SU-DHL-6 (cell line): Measurements from ENCODE around the gene BPIFB2.

Experiments used
- H2AFZ ChIP-seq: fragments of 200-600 bp; sonication (generic); 2 replicates; pipeline ENCODE4 v1.6.1; 2014; ENCODE audit warnings: low read depth, mild to moderate bottlenecking, moderate library complexity, mixed read lengths, antibody characterized with exemption, low read length; ENCODE audit not compliant: severe bottlenecking
- H3F3A ChIP-seq: fragments of 200-600 bp; shearing (Covaris generic); 2 replicates; pipeline ENCODE4 v1.6.0; 2016; ENCODE audit warnings: antibody characterized with exemption, mild to moderate bottlenecking; ENCODE audit not compliant: insufficient read depth
- H3K27ac ChIP-seq: fragments of 200-600 bp; sonication (generic); 2 replicates; pipeline ENCODE4 v1.5.1; 2016; ENCODE audit warnings: low read depth, mild to moderate bottlenecking, low read length, moderate library complexity, mixed read lengths
- H3K27me3 ChIP-seq: fragments of 200-600 bp; sonication (generic), shearing (Covaris generic); 2 replicates; pipeline ENCODE4 v1.6.0; 2014; ENCODE audit warnings: mild to moderate bottlenecking, low read length
- H3K36me3 ChIP-seq: fragments of 200-600 bp; sonication (generic); 2 replicates; pipeline ENCODE4 v1.6.1; 2014; ENCODE audit warnings: mild to moderate bottlenecking, low read length, mixed read lengths
- H3K4me2 ChIP-seq: fragments of 300-600, 200-600 bp; shearing (Covaris generic), sonication (generic); 2 replicates; pipeline ENCODE4 v1.6.0; 2014; ENCODE audit warnings: low read length, low read depth, mild to moderate bottlenecking; ENCODE audit not compliant: poor library complexity, severe bottlenecking
- H3K4me3 ChIP-seq: fragments of 200-600 bp; sonication (generic); 2 replicates; pipeline ENCODE4 v1.5.1; 2014; ENCODE audit warnings: antibody characterized with exemption, low read length, mild to moderate bottlenecking, mixed read lengths; ENCODE audit not compliant: insufficient read depth, poor library complexity, severe bottlenecking
- H3K79me2 ChIP-seq: fragments of 200-600 bp; sonication (generic); 2 replicates; pipeline ENCODE4 v1.6.1; 2014; ENCODE audit warnings: mild to moderate bottlenecking, low read length, moderate library complexity; ENCODE audit not compliant: insufficient read depth
- H3K9ac ChIP-seq: fragments of 200-600 bp; sonication (generic); 2 replicates; pipeline ENCODE4 v1.7.0; 2014; ENCODE audit warnings: mild to moderate bottlenecking, low read length
- H3K9me2 ChIP-seq: fragments of 200-600 bp; sonication (generic); replicated peaks from 2 replicates; pipeline ENCODE4 v1.6.1; 2014; ENCODE audit warnings: low read length; ENCODE audit not compliant: insufficient read depth
- H3K9me3 ChIP-seq: fragments of 200-600 bp; sonication (generic); 2 replicates; pipeline ENCODE4 v1.6.1; 2014; ENCODE audit warnings: low read length, mixed read lengths; ENCODE audit not compliant: insufficient read depth
- H4K20me1 ChIP-seq: fragments of 200-600 bp; sonication (generic); 2 replicates; pipeline ENCODE4 v1.6.1; 2014; ENCODE audit warnings: low read depth, mild to moderate bottlenecking, antibody characterized with exemption, low read length, moderate library complexity, mixed read lengths
- CTCF ChIP-seq: fragments of 200-600 bp; sonication (generic); IDR thresholded peaks from one replicate; pipeline ENCODE4 v1.5.1; 2017; ENCODE audit warnings: antibody characterized with exemption, mild to moderate bottlenecking, low read length, moderate library complexity; ENCODE audit not compliant: insufficient read depth, poor library complexity, severe bottlenecking
- EZH2phosphoT487 ChIP-seq: fragments of 200-600 bp; sonication (generic), shearing (Covaris generic); conservative IDR thresholded peaks from 2 replicates; pipeline ENCODE4 v1.6.1; 2018; ENCODE audit warnings: mild to moderate bottlenecking, antibody characterized with exemption, low read length, moderate library complexity, mixed read lengths

Gene BPIFB2

GRCh38 chr20:32975698-32976674, 31.5 kb upstream of the BPIFB2 start:
- Histone ChIP-seq H3K4me3 (no peak overlapping the region), H3K9me3 (no peaks in the 10 kb centered on the region), H3K36me3 (no peaks in the 10 kb centered on the region), H3K27me3 (no peaks in the 10 kb centered on the region), H3K27ac (no peak overlapping the region), H3K9ac (no peak overlapping the region), H3K9me2 (no peaks in the 10 kb centered on the region), H2AFZ (no peak overlapping the region), H3K79me2 (no peaks in the 10 kb centered on the region), H3F3A (no peaks in the 10 kb centered on the region), H4K20me1 (no peaks in the 10 kb centered on the region), H3K4me2 (no peak overlapping the region)
- TF ChIP-seq EZH2phosphoT487 (no peak), CTCF (no peak)

- Histone ChIP-seq H2AFZ (no peak overlapping the region), H3K9me2 (no peaks in the 10 kb centered on the region)
Observed at GRCh38 chr20:32976746-32977145, 30.8 kb upstream of the BPIFB2 start.

GRCh38 chr20:32977281-32978008, 30.1 kb upstream of the BPIFB2 start:
- H3K9ac ChIP-seq, result no peak overlapping the region
- no peak for TF ChIP-seq CTCF
- TF ChIP-seq EZH2phosphoT487, result no peak
- H3K4me2 ChIP-seq, result no peak overlapping the region

More at GRCh38 chr20:32976746-32977145, 30.8 kb upstream of the BPIFB2 start:
- Histone ChIP-seq H3K27me3 (no peaks in the 10 kb centered on the region), H3K9ac (no peak overlapping the region), H3K4me2 (no peak overlapping the region), H3K27ac (no peak overlapping the region), H3F3A (no peaks in the 10 kb centered on the region), H4K20me1 (no peaks in the 10 kb centered on the region), H3K79me2 (no peaks in the 10 kb centered on the region), H3K36me3 (no peaks in the 10 kb centered on the region), H3K9me3 (no peaks in the 10 kb centered on the region), H3K4me3 (no peak overlapping the region)
- TF ChIP-seq EZH2phosphoT487 (no peak), CTCF (no peak)

More at GRCh38 chr20:32977281-32978008, 30.1 kb upstream of the BPIFB2 start:
- no peaks in the 10 kb centered on the region for H3K36me3 ChIP-seq
- H3K27ac ChIP-seq, result no peak overlapping the region
- no peaks in the 10 kb centered on the region for H3F3A ChIP-seq
- H2AFZ ChIP-seq, result no peak overlapping the region
- no peak overlapping the region for H3K4me3 ChIP-seq
- no peaks in the 10 kb centered on the region for H3K79me2 ChIP-seq
- no peaks in the 10 kb centered on the region for H3K27me3 ChIP-seq
- no peaks in the 10 kb centered on the region for H4K20me1 ChIP-seq
- H3K9me2 ChIP-seq, result no peaks in the 10 kb centered on the region
- H3K9me3 ChIP-seq, result no peaks in the 10 kb centered on the region
